ENCODE results near the gene HIVEP3.
A peak's percentile ranks its signal among the peaks of the same experiment; 100 is the strongest.

HIVEP3 gene

DNA sequence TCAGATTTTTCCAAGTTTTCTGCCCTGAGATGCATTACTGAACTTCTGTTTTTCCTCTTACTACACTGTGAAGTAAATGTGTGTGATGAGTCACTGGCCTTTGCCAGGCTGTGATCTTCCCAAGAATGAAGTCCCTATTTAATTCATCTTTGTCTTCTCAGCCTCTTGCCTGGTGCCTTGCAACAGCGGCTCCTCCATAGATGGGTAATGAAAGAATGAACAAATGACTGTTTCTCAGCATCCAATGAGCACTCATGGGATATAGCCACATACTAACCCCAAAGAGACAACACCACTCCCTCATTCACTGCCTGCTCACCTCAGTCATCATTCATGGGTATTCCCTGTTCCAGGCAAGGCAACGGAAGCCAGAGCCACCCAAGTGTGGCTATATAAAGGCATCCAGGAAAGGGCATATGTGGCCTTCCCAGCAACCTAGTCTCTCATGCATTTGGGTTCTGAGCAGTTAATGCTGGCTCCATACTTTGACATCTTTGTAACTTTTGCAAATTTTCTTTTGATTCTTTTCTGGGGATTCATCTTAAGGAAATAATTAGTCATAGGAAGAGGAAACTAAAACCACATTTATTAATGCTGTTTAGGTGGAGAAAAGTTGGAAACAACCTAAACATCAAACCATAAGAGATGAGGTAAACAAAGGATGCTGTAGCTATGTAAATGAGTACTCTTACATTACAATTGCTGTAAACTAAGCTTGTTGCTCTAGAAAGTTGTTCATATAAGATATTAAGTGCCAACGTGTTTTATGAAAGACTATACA lies 71.9 kb downstream of the HIVEP3 start (continued):
- TF ChIP-seq EGR2 (tag by site-specific recombination; IDR thresholded peaks at IDR 0.05; ENCODE audit: low read depth) (no peak), ZNF350 (tag by site-specific recombination; IDR thresholded peaks at IDR 0.05) (no peak), ZNF558 (tag by site-specific recombination; IDR thresholded peaks at IDR 0.05) (no peak)
- TF ChIP-seq, protein P1, sequence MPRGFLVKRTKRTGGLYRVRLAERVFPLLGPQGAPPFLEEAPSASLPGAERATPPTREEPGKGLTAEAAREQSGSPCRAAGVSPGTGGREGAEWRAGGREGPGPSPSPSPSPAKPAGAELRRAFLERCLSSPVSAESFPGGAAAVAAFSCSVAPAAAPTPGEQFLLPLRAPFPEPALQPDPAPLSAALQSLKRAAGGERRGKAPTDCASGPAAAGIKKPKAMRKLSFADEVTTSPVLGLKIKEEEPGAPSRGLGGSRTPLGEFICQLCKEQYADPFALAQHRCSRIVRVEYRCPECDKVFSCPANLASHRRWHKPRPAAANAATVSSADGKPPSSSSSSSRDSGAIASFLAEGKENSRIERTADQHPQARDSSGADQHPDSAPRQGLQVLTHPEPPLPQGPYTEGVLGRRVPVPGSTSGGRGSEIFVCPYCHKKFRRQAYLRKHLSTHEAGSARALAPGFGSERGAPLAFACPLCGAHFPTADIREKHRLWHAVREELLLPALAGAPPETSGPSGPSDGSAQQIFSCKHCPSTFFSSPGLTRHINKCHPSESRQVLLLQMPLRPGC (tag by site-specific recombination; IDR thresholded peaks at IDR 0.05): no peak
- TF ChIP-seq, protein P2, sequence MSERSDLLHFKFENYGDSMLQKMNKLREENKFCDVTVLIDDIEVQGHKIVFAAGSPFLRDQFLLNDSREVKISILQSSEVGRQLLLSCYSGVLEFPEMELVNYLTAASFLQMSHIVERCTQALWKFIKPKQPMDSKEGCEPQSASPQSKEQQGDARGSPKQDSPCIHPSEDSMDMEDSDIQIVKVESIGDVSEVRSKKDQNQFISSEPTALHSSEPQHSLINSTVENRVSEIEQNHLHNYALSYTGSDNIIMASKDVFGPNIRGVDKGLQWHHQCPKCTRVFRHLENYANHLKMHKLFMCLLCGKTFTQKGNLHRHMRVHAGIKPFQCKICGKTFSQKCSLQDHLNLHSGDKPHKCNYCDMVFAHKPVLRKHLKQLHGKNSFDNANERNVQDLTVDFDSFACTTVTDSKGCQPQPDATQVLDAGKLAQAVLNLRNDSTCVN (tag by site-specific recombination; optimal IDR thresholded peaks at IDR 0.05): no peak

DNA sequence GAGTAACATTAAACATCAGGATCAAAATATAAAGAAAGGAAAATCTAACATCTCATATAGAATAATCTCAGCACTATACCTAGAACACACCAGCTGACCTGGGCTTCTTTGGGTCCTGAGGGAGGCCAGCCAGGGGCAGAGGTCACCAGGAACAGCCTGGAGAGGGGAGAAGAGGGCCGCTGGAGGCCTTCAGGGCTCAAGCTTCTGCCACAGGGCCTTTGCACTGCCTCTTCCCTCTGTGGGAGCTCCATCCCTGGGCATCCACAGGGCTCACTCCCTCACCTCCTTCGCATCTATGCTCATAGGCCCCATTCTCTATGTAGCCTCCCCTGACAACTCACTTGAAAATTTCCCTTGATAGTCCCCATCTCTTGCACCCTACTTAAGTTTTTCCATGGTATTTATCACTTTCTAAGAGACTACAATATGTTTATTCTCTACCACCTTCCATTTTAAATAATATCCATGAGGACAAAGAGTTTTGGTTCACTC lies 73.9 kb downstream of the HIVEP3 start:
- H3K4me3 ChIP-seq (ENCODE audit: low read depth, low read length): no peak overlapping the region
- CTCF ChIA-PET: no interaction called here
- H3K27ac ChIP-seq (ENCODE audit: extremely low read depth, low read depth, low read length): no peak overlapping the region
- no peaks in the 10 kb centered on the region for H3K9me3 ChIP-seq (ENCODE audit: control insufficient read depth, insufficient read depth, low read depth, low read length)
- TF ChIP-seq ZNF623 (tag by site-specific recombination; IDR thresholded peaks at IDR 0.05) (peak; percentile 76), ZNF596 (tag by site-specific recombination; IDR thresholded peaks at IDR 0.05) (no peak)
- POLR2A ChIA-PET: no interaction called here
- no peaks in the 10 kb centered on the region; the same call in 1 of the 2 replicates for H3K4me1 ChIP-seq (ENCODE audit: control insufficient read depth, insufficient read depth, low read length)
- no peaks in the 10 kb centered on the region for H3K36me3 ChIP-seq (ENCODE audit: control insufficient read depth in 2 of 2, insufficient read depth in 1 of 2, low read length in 2 of 2)

DNA sequence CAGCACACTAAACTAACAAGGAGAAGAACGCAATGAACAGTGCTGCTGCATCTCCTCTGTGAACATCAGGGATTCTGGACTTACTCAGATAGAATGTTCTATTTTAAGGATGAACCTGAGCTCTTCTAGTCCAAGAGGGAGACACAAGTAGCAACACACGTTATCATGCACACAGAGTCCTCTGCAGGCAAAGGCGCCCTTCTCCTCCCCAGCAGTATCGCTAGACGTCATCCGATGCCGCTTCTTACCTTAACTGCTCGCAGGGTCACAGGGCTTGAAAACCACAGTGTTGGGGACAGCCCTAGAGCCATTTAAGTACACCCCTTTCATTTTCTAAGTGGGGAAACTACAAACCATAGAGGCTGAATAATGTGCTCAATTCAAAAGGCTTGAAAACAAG lies 74.5 kb downstream of the HIVEP3 start:
- Histone ChIP-seq H3K36me3 (ENCODE audit: control insufficient read depth in 2 of 2, insufficient read depth in 1 of 2, low read length in 2 of 2) (no peaks in the 10 kb centered on the region), H3K27ac (ENCODE audit: extremely low read depth, low read depth, low read length) (no peak overlapping the region), H3K4me3 (ENCODE audit: low read depth, low read length) (no peak overlapping the region), H3K9me3 (ENCODE audit: control insufficient read depth, insufficient read depth, low read depth, low read length) (no peaks in the 10 kb centered on the region), H3K4me1 (ENCODE audit: control insufficient read depth, insufficient read depth, low read length) (no peaks in the 10 kb centered on the region; the same call in 1 of the 2 replicates)
- TF ChIP-seq ZNF133 (tag by site-specific recombination; IDR thresholded peaks at IDR 0.05) (no peak), ZNF623 (tag by site-specific recombination; IDR thresholded peaks at IDR 0.05) (no peak), TRIM28 (IDR thresholded peaks at IDR 0.05; ENCODE audit: borderline replicate concordance, low read length) (0 out of 2 replicates have a peak, but pooled peaks have one; percentile 27), SP2 (tag by site-specific recombination; IDR thresholded peaks at IDR 0.05) (no peak), ZNF660 (tag by site-specific recombination; IDR thresholded peaks at IDR 0.05) (no peak)
- CTCF ChIA-PET: interaction anchor here (0.6 kb wide), 1 partner anchor 218 kb away, joined by 3 read pairs; no protein-coding TSS in a partner anchor
- POLR2A ChIA-PET: no interaction called here

DNA sequence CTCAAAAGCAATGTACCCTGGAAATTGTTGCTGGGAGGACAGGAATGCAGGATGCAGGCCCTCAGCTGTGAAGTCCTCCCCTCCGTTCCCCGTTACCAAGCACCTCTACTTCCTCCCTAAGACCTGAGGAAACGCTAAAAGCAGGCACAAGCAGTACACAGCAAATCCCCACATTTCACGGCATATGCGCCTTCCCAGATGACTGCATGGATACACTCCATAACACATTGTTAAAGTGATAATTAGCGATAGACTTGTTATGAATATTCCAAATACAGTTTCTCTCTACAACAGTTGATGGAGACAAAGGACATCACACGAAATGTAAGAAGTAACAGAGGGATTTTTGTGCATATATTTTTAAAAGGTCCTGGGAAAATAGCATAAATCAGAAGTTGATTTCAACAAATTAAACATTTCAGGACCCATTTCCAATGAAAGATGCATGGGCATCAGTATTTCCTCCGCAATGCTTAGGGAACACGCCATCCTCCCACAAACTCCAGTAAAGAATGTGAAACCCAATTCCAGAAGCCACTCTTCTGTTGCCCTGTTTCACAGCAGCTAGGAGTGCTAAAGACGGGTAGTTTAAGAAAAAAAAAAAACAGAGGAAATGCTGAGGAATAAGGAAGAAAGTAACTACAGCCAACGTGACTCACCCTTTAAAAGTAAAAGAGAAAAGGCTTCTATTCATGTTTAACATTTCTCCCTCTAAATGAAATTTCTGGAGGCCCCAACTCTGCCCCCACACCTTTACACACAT lies 75.5 kb downstream of the HIVEP3 start:
- CTCF ChIA-PET: no interaction called here
- TF ChIP-seq ZNF221 (tag by site-specific recombination; IDR thresholded peaks at IDR 0.05; ENCODE audit: borderline replicate concordance): no peak
- TF ChIP-seq ZNF558 (tag by site-specific recombination; IDR thresholded peaks at IDR 0.05): no peak
- TF ChIP-seq, protein P3, sequence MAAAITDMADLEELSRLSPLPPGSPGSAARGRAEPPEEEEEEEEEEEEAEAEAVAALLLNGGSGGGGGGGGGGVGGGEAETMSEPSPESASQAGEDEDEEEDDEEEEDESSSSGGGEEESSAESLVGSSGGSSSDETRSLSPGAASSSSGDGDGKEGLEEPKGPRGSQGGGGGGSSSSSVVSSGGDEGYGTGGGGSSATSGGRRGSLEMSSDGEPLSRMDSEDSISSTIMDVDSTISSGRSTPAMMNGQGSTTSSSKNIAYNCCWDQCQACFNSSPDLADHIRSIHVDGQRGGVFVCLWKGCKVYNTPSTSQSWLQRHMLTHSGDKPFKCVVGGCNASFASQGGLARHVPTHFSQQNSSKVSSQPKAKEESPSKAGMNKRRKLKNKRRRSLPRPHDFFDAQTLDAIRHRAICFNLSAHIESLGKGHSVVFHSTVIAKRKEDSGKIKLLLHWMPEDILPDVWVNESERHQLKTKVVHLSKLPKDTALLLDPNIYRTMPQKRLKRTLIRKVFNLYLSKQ (tag by site-specific recombination; IDR thresholded peaks at IDR 0.05; ENCODE audit: borderline replicate concordance): no peak
- no peak for TF ChIP-seq ZNF292 (tag by site-specific recombination; IDR thresholded peaks at IDR 0.05; ENCODE audit: borderline replicate concordance, low read depth)
- TF ChIP-seq ZNF544 (tag by site-specific recombination; IDR thresholded peaks at IDR 0.05): no peak
- no peak for TF ChIP-seq ZNF23 (tag by site-specific recombination; IDR thresholded peaks at IDR 0.05; ENCODE audit: borderline replicate concordance)
- H3K36me3 ChIP-seq (ENCODE audit: control insufficient read depth in 2 of 2, insufficient read depth in 1 of 2, low read length in 2 of 2): no peaks in the 10 kb centered on the region
- H3K27ac ChIP-seq (ENCODE audit: extremely low read depth, low read depth, low read length): no peak overlapping the region
- no peak overlapping the region for H3K4me3 ChIP-seq (ENCODE audit: low read depth, low read length)
- POLR2A ChIA-PET: interaction anchor here (0.5 kb wide), 1 partner anchor 194 kb away, joined by 3 read pairs; no protein-coding TSS in a partner anchor
- H3K9me3 ChIP-seq (ENCODE audit: control insufficient read depth, insufficient read depth, low read depth, low read length): no peaks in the 10 kb centered on the region
- H3K4me1 ChIP-seq (ENCODE audit: control insufficient read depth, insufficient read depth, low read length): no peaks in the 10 kb centered on the region; the same call in 1 of the 2 replicates

Measured in HEK293 (cell line).